ENCODE measurements around the gene CSTF1.

The CSTF1 gene

DNA sequence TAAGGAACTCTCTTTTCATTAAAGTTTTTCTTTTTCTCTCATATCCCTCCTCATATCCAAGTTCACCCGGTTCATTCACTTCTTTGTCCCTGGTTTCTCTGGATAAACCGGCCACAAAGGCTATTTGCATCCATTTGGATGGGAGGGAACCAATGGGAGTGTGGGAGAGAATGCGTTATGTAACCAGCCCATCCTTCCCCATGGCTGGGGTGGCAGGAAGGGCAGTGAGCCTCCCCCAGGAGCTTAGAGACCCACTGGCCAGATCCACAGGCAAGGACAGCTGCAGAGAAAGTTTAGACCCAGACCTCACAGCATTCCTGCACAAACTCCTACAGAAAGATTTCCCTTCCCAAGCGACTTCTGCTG, 30.4 kb downstream of the CSTF1 start:
- H3K27me3 ChIP-seq (ENCODE audit: control insufficient read depth in 1 of 2, insufficient read depth in 2 of 2, low read length in 2 of 2) = no peaks in the 10 kb centered on the region
- H3K36me3 ChIP-seq (ENCODE audit: insufficient read depth, low read length) = no peaks in the 10 kb centered on the region
- H3K4me3 ChIP-seq (ENCODE audit: low read depth in 1 of 2, low read length in 2 of 2) = no peak overlapping the region
- H3K9ac ChIP-seq (ENCODE audit: low read length) = no peak overlapping the region
- no peaks in the 10 kb centered on the region for H3K4me1 ChIP-seq (ENCODE audit: insufficient read depth, low read length)
- H3K27ac ChIP-seq (ENCODE audit: low read depth, low read length) = no peak overlapping the region
- H3K9me3 ChIP-seq (ENCODE audit: low read length) = no peaks in the 10 kb centered on the region

- no peak overlapping the region for H3K9ac ChIP-seq (ENCODE audit: low read length)
- H3K27me3 ChIP-seq (ENCODE audit: control insufficient read depth in 1 of 2, insufficient read depth in 2 of 2, low read length in 2 of 2) = no peaks in the 10 kb centered on the region
- no peaks in the 10 kb centered on the region for H3K36me3 ChIP-seq (ENCODE audit: insufficient read depth, low read length)
- H3K4me3 ChIP-seq (ENCODE audit: low read depth in 1 of 2, low read length in 2 of 2) = no peak overlapping the region
- no peaks in the 10 kb centered on the region for H3K9me3 ChIP-seq (ENCODE audit: low read length)
- H3K27ac ChIP-seq (ENCODE audit: low read depth, low read length) = no peak overlapping the region
- H3K4me1 ChIP-seq (ENCODE audit: insufficient read depth, low read length) = no peaks in the 10 kb centered on the region
Measured at GRCh38 chr20:56423211-56423610, 30.8 kb downstream of the CSTF1 start.

DNA sequence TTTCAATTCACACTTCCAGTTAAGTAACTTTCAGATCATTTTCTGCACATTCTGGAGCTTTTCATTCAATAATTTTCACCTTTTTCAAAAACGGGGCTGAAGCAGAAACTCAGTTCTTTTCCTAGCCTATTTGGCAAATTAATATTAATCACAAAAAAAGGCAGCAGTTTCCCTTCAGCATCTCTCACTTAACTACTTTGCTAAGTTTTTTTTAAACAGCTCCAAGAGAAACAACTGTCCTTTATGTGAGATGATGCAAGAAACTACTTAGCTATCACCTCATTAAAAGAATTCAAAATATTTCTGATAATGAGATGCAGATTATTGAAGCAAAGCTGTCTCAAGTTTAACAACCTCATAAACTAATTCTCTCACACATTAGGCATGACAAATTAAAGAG, 31.4 kb downstream of the CSTF1 start:
- no peak overlapping the region for H3K27ac ChIP-seq (ENCODE audit: low read depth, low read length)
- no peaks in the 10 kb centered on the region for H3K4me1 ChIP-seq (ENCODE audit: insufficient read depth, low read length)
- H3K4me3 ChIP-seq (ENCODE audit: low read depth in 1 of 2, low read length in 2 of 2) = no peak overlapping the region
- H3K9me3 ChIP-seq (ENCODE audit: low read length) = no peaks in the 10 kb centered on the region
- no peak overlapping the region for H3K9ac ChIP-seq (ENCODE audit: low read length)
- H3K36me3 ChIP-seq (ENCODE audit: insufficient read depth, low read length) = no peaks in the 10 kb centered on the region
- H3K27me3 ChIP-seq (ENCODE audit: control insufficient read depth in 1 of 2, insufficient read depth in 2 of 2, low read length in 2 of 2) = no peaks in the 10 kb centered on the region

- Histone ChIP-seq H3K36me3 (ENCODE audit: insufficient read depth, low read length) (no peaks in the 10 kb centered on the region), H3K9ac (ENCODE audit: low read length) (no peak overlapping the region), H3K9me3 (ENCODE audit: low read length) (no peaks in the 10 kb centered on the region), H3K4me1 (ENCODE audit: insufficient read depth, low read length) (no peaks in the 10 kb centered on the region), H3K27me3 (ENCODE audit: control insufficient read depth in 1 of 2, insufficient read depth in 2 of 2, low read length in 2 of 2) (no peaks in the 10 kb centered on the region), H3K4me3 (ENCODE audit: low read depth in 1 of 2, low read length in 2 of 2) (no peak overlapping the region), H3K27ac (ENCODE audit: low read depth, low read length) (no peak overlapping the region)
Measured at GRCh38 chr20:56424931-56425330, 32.5 kb downstream of the CSTF1 start.

GRCh38 chr20:56426026-56426425, 33.6 kb downstream of the CSTF1 start:
- Histone ChIP-seq H3K9ac (ENCODE audit: low read length) (no peak overlapping the region), H3K9me3 (ENCODE audit: low read length) (no peaks in the 10 kb centered on the region), H3K27me3 (ENCODE audit: control insufficient read depth in 1 of 2, insufficient read depth in 2 of 2, low read length in 2 of 2) (no peaks in the 10 kb centered on the region), H3K27ac (ENCODE audit: low read depth, low read length) (no peak overlapping the region), H3K36me3 (ENCODE audit: insufficient read depth, low read length) (no peaks in the 10 kb centered on the region), H3K4me3 (ENCODE audit: low read depth in 1 of 2, low read length in 2 of 2) (no peak overlapping the region), H3K4me1 (ENCODE audit: insufficient read depth, low read length) (no peaks in the 10 kb centered on the region)

GRCh38 chr20:56426926-56427325, 34.5 kb downstream of the CSTF1 start:
- no peaks in the 10 kb centered on the region for H3K27me3 ChIP-seq (ENCODE audit: control insufficient read depth in 1 of 2, insufficient read depth in 2 of 2, low read length in 2 of 2)
- no peak overlapping the region for H3K4me3 ChIP-seq (ENCODE audit: low read depth in 1 of 2, low read length in 2 of 2)
- no peaks in the 10 kb centered on the region for H3K4me1 ChIP-seq (ENCODE audit: insufficient read depth, low read length)
- H3K9me3 ChIP-seq (ENCODE audit: low read length) = no peaks in the 10 kb centered on the region
- H3K27ac ChIP-seq (ENCODE audit: low read depth, low read length) = no peak overlapping the region
- H3K9ac ChIP-seq (ENCODE audit: low read length) = no peak overlapping the region
- H3K36me3 ChIP-seq (ENCODE audit: insufficient read depth, low read length) = no peaks in the 10 kb centered on the region

DNA sequence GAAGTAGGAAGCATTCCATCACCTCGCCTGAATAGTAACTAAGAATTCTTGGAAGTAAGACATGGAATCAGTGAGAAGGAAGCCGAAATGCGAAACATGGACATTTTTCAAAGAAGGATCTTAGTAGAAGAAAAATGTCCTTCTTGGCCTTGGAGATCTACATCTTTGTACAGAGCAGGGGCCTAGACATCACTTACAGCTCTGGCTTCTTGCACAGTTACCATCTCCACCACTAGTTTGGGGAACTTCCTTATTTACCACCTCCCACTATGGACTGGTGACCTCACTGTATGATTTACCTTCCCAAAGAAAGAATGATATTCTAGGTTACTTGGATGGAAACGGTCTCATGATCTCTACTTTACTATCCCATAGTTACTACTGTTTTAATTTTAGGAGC, 35.4 kb downstream of the CSTF1 start:
- Histone ChIP-seq H3K9ac (ENCODE audit: low read length) (no peak overlapping the region), H3K9me3 (ENCODE audit: low read length) (no peaks in the 10 kb centered on the region), H3K27me3 (ENCODE audit: control insufficient read depth in 1 of 2, insufficient read depth in 2 of 2, low read length in 2 of 2) (no peaks in the 10 kb centered on the region), H3K27ac (ENCODE audit: low read depth, low read length) (no peak overlapping the region), H3K36me3 (ENCODE audit: insufficient read depth, low read length) (no peaks in the 10 kb centered on the region), H3K4me1 (ENCODE audit: insufficient read depth, low read length) (no peaks in the 10 kb centered on the region), H3K4me3 (ENCODE audit: low read depth in 1 of 2, low read length in 2 of 2) (no peak overlapping the region)

- Histone ChIP-seq H3K27ac (ENCODE audit: low read depth, low read length) (no peak overlapping the region), H3K36me3 (ENCODE audit: insufficient read depth, low read length) (no peaks in the 10 kb centered on the region), H3K27me3 (ENCODE audit: control insufficient read depth in 1 of 2, insufficient read depth in 2 of 2, low read length in 2 of 2) (no peaks in the 10 kb centered on the region), H3K4me3 (ENCODE audit: low read depth in 1 of 2, low read length in 2 of 2) (no peak overlapping the region), H3K4me1 (ENCODE audit: insufficient read depth, low read length) (peaks cover 3% of the 10 kb centered on the region), H3K9me3 (ENCODE audit: low read length) (no peaks in the 10 kb centered on the region), H3K9ac (ENCODE audit: low read length) (no peak overlapping the region)
Measured at GRCh38 chr20:56428410-56428809, 36.0 kb downstream of the CSTF1 start.

DNA sequence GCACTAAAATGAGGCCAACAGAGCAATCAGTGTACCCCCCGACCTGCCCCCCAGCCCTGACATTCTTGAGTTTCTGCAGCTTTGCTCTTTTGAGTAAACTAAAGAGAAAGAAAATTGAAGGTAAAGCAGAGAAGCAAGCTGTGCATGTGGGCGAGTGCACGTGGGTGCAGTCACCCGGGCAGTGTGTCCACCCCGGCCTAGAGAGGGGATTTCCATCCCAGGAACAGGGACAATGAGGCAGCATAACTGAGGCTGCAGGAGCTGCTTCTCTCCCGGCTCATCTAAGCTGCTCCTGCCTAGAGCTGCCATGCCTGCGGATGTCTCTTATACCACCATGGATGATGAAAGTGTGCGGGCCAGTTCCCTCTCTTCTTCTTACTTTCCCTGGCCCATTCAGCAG, 36.4 kb downstream of the CSTF1 start:
- Histone ChIP-seq H3K4me1 (ENCODE audit: insufficient read depth, low read length) (peaks cover 7% of the 10 kb centered on the region), H3K27me3 (ENCODE audit: control insufficient read depth in 1 of 2, insufficient read depth in 2 of 2, low read length in 2 of 2) (no peaks in the 10 kb centered on the region), H3K27ac (ENCODE audit: low read depth, low read length) (no peak overlapping the region), H3K4me3 (ENCODE audit: low read depth in 1 of 2, low read length in 2 of 2) (no peak overlapping the region), H3K36me3 (ENCODE audit: insufficient read depth, low read length) (no peaks in the 10 kb centered on the region), H3K9ac (ENCODE audit: low read length) (no peak overlapping the region), H3K9me3 (ENCODE audit: low read length) (no peaks in the 10 kb centered on the region)

- no peaks in the 10 kb centered on the region for H3K36me3 ChIP-seq (ENCODE audit: insufficient read depth, low read length)
- no peak overlapping the region for H3K9ac ChIP-seq (ENCODE audit: low read length)
Measured at GRCh38 chr20:56429502-56429901, 37.1 kb downstream of the CSTF1 start.

GRCh38 chr20:56429941-56430340, 37.5 kb downstream of the CSTF1 start:
- Histone ChIP-seq H3K27ac (ENCODE audit: low read depth, low read length) (no peak overlapping the region), H3K4me3 (ENCODE audit: low read depth in 1 of 2, low read length in 2 of 2) (no peak overlapping the region), H3K27me3 (ENCODE audit: control insufficient read depth in 1 of 2, insufficient read depth in 2 of 2, low read length in 2 of 2) (no peaks in the 10 kb centered on the region), H3K9ac (ENCODE audit: low read length) (no peak overlapping the region), H3K9me3 (ENCODE audit: low read length) (no peaks in the 10 kb centered on the region), H3K36me3 (ENCODE audit: insufficient read depth, low read length) (no peaks in the 10 kb centered on the region), H3K4me1 (ENCODE audit: insufficient read depth, low read length) (peaks cover 7% of the 10 kb centered on the region)

More at GRCh38 chr20:56429502-56429901, 37.1 kb downstream of the CSTF1 start:
- Histone ChIP-seq H3K4me3 (ENCODE audit: low read depth in 1 of 2, low read length in 2 of 2) (no peak overlapping the region), H3K27me3 (ENCODE audit: control insufficient read depth in 1 of 2, insufficient read depth in 2 of 2, low read length in 2 of 2) (no peaks in the 10 kb centered on the region), H3K9me3 (ENCODE audit: low read length) (no peaks in the 10 kb centered on the region), H3K4me1 (ENCODE audit: insufficient read depth, low read length) (peaks cover 7% of the 10 kb centered on the region), H3K27ac (ENCODE audit: low read depth, low read length) (no peak overlapping the region)

DNA sequence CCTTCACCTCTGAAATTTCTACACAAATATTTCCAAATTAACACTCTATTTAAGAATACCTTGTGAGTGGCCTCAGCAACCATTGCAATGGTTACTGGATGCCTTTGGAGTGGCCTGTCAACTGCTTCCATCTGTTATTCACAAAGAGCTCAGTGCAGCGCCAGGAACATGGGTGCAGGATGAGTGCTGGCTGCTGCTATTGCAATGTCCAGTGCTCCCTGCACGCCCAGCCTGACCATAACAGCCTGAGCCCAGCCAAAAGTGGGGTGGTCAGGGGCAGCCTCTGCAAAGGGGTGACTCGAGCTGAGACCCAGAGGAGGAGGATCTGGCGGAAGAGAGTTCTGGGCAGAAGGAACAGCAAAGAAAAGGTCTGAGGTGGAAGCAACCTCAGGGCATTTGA, 38.0 kb downstream of the CSTF1 start:
- no peak overlapping the region for H3K27ac ChIP-seq (ENCODE audit: low read depth, low read length)
- no peaks in the 10 kb centered on the region for H3K9me3 ChIP-seq (ENCODE audit: low read length)
- H3K4me3 ChIP-seq (ENCODE audit: low read depth in 1 of 2, low read length in 2 of 2) = no peak overlapping the region
- H3K4me1 ChIP-seq (ENCODE audit: insufficient read depth, low read length) = peaks cover 7% of the 10 kb centered on the region
- H3K9ac ChIP-seq (ENCODE audit: low read length) = no peak overlapping the region
- no peaks in the 10 kb centered on the region for H3K27me3 ChIP-seq (ENCODE audit: control insufficient read depth in 1 of 2, insufficient read depth in 2 of 2, low read length in 2 of 2)
- H3K36me3 ChIP-seq (ENCODE audit: insufficient read depth, low read length) = no peaks in the 10 kb centered on the region
